Cardiac septum (tissue), 1 donor: ENCODE measurements around the gene GLRA1. TPM values are rescaled to one million over a fixed set of nuclear protein-coding genes. Genes with fewer than 3 reads are reported as not detected.

Experiments used
- DNase-seq: peaks from one replicate; pipeline ENCODE4 v3.0.0-alpha.2; 2020; ENCODE audit warnings: low spot score
- intact Hi-C: fragments of 100-400 bp; cut with DNase I; formaldehyde crosslinking; loops from one replicate; pipeline ENCODE4 v1.14.0; 2022
- long read RNA-seq: library from polyadenylated mRNA; unstranded; transcript quantifications from one replicate; pipeline ENCODE4 v2.0.0, GENCODE V29; 2021
- total RNA-seq: library from RNA; stranded (reverse); fragmentation: NEBNext Ultra II Directional; extraction: Animal tissue kit (Norgen Biotek cat#: 25700); gene quantifications from one replicate; pipeline ENCODE4 v1.2.1, GENCODE V29; 2021
- donor health status: DM: no; HTN: no; CAD: no.

The GLRA1 gene
- not detected for total RNA-seq
- long read RNA-seq, result 0 reads

GRCh38 chr5:151924564-151925301 is at the start of gene GLRA1:
Gene GLRA1 (minus strand): TSS chr5:151924851. CDS start chr5:151924549, 302 bp downstream.
- DNase-seq, result peak; percentile 76
- intact Hi-C loops, result no loop called here

GRCh38 chr5:151970885-151971284 is 46.2 kb upstream of the GLRA1 start:
- no peak for DNase-seq
- intact Hi-C loops, result no loop called here

GRCh38 chr5:151967865-151968264 is 43.2 kb upstream of the GLRA1 start:
- intact Hi-C loops, result no loop called here

GRCh38 chr5:151966046-151966445 is 41.4 kb upstream of the GLRA1 start:
- intact Hi-C loops, result no loop called here
- no peak for DNase-seq

More at GRCh38 chr5:151967865-151968264, 43.2 kb upstream of the GLRA1 start:
- no peak for DNase-seq

GRCh38 chr5:151964471-151964870 is 39.8 kb upstream of the GLRA1 start:
- intact Hi-C loops, result no loop called here
- no peak for DNase-seq

GRCh38 chr5:151961557-151961956 is 36.9 kb upstream of the GLRA1 start:
- intact Hi-C loops, result no loop called here
- DNase-seq, result no peak

DNA sequence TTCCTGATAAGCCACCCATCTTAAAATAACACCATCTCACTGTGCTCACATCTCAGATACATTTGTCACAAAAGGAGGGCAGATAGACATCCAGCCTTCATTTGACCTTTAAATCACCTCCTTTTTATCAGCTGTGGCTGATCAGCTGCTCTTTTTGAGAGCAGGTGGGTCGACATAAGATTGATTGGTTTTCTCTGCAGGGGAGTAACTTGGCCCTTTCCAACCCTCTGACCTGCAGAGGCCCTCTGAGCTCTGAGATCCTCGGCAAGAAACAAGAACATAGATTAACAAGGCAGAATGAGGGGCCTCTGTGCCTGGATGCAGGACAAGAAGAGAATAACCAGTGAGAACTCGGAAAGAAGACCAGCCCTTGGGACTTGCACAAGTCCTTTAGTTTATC is 33.5 kb upstream of the GLRA1 start:
- intact Hi-C loops, result no loop called here
- DNase-seq, result no peak

DNA sequence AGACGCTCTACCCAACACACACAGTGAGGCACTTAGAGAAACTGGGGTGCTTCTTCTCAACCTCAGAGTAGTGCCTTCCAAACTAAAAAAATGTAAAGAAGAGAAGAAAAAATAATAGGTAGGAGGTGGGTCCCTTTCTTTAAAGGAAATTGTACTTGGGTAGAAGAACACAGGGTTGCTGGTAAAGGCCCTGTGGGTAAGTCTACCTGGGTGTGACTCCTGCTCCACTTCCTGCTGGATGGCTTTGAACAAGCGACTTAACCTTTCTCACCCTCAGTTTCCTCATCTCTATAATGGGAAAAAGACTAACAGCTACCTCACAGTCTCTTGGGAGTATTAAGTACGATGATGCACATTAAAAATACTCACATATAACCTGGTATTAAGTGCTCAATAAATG is 32.1 kb upstream of the GLRA1 start:
- no peak for DNase-seq
- intact Hi-C loops, result no loop called here

GRCh38 chr5:151954255-151954654 is 29.6 kb upstream of the GLRA1 start:
- intact Hi-C loops, result no loop called here
- DNase-seq, result no peak

DNA sequence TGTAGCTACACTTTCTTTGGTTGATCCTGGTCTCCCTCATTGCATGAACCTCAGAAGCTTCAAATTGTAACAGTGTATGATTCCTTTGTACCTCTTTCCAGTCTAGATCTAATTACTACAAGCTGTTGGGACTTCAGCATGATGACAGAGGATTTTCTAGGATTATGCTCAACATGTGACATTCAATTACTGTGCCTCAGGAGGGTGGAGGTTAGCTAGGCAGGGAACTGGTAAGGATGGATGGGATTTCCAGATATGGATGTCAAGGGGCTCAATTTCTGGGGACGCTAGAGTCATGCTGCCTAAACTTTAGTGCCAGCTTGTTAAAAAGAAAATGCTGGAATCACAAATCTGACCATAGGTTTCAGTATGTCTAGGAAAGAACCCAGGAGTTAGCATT is 29.2 kb upstream of the GLRA1 start:
- intact Hi-C loops, result no loop called here
- no peak for DNase-seq

DNA sequence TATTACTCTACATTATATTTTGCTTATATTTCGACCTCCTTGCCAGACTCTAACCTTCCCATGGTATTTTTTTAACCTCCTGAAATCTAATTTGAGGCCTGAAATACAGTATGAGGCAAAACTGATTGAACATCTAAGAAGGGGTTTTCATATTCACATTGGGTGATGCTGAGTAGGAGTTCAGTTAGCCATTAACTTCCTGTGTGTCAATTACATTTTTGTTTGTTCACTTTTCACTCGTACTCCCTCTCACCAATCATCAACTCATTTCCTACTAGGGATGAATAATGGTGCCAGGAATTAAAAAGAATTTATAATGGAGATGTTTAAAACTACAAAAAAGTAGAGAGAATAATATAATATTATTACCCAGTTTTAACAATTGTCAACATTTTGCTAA is 27.6 kb upstream of the GLRA1 start:
- no peak for DNase-seq
- intact Hi-C loops, result no loop called here

DNA sequence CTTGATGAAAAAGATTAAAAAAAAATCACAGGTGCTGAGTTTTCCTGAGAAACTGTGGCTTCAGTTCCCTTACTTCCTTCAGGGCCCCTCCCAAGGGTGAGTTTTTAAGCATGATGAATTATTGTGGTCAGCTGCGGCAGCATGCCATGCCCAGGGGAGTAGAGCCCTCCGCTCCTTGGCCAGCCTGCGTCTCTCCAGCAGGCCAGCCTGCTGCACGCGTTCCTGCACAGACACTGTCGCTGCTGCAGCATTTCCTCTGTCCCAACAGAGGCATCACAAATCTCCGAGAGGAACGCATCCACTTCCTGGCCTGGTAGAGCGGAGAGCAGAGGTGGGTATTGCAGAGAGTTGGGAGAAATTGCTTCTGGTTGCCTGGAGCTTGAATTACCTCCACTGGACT is 26.1 kb upstream of the GLRA1 start:
- DNase-seq, result no peak
- intact Hi-C loops, result no loop called here

- DNase-seq, result no peak
- intact Hi-C loops, result no loop called here
Observed at GRCh38 chr5:151949701-151950308, 25.2 kb upstream of the GLRA1 start.

DNA sequence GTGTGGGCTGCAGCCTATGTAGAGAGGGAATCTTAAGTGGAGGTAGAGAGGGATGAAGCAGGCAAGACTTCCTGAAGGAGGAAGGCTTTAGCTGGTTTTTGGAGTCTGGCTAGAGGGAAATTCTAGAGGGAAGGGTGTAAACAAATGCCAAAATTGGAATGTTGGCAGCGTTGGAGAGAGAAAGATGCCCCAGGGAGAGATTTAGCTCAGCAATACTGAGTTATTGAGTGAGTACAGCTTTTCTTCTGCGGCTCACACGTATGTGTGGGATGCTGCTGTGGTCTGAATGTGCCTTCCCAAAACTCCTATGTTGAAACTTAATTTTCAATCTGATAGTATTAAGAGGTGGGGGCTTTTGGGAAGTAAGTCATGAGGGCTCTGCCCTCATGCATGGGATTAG is 24.5 kb upstream of the GLRA1 start:
- intact Hi-C loops, result no loop called here
- DNase-seq, result no peak

GRCh38 chr5:151947931-151948608 is 23.4 kb upstream of the GLRA1 start:
- intact Hi-C loops, result no loop called here
- DNase-seq, result no peak

GRCh38 chr5:151937851-151938250 is 13.2 kb upstream of the GLRA1 start:
- DNase-seq, result no peak
- intact Hi-C loops, result no loop called here

- no peak for DNase-seq
- intact Hi-C loops, result no loop called here
Observed at GRCh38 chr5:151935135-151935695, 10.6 kb upstream of the GLRA1 start.

DNA sequence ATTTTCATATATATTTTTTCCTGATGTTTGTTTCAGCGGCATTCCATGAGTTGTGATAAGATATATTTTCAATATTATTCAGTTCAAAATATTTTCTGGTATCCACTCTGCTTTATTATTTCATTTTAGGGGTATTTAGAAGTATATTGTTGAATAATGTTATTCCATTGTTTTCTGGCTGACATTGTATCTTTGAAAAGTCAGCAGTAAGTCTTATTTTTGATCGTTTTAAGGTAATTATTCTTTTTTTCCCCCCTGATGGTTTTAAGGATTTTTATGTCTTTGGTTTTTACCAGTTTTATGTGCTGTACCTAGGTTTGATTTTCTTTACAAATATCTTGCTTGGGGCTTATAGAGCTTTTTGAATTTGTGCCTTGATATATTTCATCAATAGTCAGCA is 6.6 kb upstream of the GLRA1 start:
- DNase-seq, result no peak
- intact Hi-C loops, result no loop called here

DNA sequence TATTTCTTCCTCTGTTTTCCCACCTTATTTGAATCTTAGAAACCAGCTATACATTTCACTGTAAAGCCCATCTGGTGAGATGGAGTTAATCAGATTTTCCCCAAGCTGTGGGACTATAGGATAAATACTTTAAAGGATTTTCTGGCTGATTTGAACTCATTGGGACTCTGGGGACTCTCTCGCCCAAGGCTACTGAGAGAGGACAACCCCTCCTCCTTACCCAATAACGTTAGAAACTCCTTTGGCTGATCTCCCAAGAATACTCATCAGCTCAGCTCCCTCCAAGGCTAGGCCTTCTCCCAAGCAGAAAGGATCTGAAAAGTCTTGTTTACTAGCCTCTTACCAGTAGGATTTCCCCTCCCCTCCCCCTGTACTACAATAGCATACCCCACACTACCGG is 1.5 kb upstream of the GLRA1 start:
- intact Hi-C loops, result no loop called here
- no peak for DNase-seq

DNA sequence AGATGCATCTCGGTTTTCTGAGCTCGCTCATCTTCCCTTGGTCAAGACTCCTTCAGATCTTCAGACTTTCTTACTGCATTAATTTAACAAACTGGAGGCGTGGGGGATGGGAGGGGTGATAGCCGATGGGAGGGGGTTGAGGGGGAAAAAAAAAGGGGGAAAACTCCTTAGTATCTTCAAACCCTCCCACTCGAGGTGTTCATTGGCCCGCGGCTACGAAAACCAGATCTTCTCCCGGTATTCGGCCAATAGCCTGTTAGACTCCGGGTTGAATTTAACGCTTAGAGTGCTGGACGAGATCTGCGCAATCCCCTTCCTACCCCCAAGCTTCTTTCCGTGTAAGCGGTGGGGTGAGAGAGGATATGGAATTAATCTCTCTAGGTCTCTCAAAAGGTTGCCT is 689 bp upstream of the GLRA1 start:
- no peak for DNase-seq
- intact Hi-C loops, result no loop called here
